T-helper 9 cell (primary cell): ENCODE results near the gene PAK1.

Source experiments
- DNase-seq: peaks from one replicate; pipeline ENCODE4 v3.0.0-alpha.2; 2020

Gene PAK1

DNA sequence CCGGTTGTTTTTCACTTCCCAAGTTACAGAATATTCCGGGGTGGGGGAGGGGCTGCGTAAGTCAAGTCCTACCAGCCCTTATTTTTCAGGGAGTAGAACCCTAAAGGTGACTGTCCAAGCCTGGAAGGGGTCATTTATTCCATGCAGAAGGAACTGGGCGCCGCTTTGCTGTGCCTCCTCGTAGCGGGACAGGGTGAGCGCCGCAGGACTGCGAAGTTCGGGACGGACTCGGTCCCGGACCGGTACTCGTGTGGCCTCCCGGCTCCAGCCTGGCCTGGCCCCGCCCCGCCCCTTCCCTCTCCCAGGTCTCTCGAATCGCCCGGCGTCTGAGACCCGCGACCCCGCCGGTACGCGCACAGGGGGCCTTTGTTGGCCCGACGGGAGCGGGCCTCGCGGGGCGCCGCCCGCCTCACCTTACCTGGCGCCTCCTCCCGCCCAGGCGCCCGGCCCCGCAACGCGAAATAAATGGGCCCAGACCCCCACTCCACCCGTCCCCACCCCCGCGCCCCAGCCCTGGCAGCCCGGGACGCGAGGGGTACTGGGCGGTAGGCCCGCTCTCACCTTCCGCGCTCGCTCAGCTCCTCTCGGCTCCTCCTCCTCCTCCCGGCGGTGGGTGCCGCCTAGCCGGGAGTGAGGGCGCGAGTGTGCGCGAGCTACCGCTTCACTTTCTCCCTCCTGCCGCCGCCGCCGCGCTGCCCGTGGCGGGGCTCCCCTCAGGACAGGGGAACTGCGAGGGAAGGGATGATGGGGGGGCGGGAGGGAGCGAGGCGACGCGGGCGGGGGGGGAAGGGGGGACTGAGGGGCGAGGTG is 698 bp downstream of the PAK1 start:
- peak; percentile 43 for DNase-seq

DNA sequence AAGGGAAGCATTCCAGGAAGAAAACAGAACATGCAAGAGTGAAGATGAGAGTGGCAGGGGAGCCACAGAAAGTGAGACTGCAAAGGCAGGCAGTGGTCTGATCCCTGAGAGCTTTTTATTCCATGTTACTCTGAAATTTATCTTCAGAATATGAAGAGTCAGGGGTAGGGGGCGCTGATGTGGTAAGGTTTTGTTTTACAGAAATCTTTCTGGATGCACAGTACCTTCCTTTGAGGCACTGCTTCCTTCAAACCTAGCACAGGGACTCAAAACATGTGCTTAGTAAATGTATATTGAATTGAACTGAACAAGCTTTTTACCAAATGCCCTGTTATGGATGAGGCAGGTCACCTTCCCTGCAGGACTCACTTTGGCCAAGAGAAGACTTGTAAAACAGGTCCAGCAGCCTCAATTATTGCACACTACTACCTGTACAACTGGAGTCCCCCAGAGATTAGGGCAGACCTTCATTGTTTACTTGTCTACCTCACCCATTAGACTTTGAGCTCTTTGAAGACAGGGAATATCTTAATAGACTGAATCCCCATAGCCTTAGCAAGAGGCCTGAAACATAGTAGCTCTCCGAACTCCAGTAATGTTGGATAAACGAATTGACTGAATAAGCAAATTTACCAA is 2.2 kb downstream of the PAK1 start:
- no peak for DNase-seq

DNA sequence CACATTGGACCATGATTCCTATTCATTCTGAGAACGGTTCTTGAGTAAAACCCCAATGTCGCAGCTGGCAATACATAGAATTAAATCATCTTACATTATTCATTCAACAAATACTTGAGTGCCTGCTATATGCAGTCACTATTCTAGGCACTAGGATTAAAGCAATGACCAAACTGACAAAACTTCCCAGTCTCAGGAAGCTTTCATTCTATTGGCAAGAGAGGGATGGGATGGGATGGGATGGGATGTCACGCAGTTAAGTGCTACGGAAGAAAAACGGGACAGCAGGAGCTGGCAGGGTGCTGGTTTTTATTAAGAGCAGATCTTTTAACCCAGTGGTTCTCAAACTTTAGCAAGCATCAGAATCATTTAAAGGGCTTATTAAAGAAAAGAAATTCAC is 2.9 kb downstream of the PAK1 start:
- DNase-seq, result no peak

DNA sequence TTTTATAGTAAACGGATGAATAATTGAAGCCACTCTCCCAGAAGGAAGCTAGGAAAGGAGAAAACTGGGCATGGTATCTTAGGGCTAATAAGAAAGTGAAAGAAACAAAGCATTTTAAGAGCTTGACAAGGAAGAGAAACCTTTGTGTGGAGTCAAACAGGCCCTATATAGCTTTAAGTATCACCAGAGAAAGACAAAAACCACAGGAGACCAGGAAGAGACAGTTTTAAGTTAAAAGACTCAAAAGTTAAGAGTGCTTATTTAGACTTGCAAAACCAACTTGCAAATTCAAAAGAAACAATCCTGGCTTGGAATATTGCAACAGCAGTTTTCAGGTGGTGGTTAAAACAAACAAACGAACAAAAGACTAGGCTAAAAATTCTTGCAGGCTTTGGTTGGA is 3.4 kb downstream of the PAK1 start:
- no peak for DNase-seq

DNA sequence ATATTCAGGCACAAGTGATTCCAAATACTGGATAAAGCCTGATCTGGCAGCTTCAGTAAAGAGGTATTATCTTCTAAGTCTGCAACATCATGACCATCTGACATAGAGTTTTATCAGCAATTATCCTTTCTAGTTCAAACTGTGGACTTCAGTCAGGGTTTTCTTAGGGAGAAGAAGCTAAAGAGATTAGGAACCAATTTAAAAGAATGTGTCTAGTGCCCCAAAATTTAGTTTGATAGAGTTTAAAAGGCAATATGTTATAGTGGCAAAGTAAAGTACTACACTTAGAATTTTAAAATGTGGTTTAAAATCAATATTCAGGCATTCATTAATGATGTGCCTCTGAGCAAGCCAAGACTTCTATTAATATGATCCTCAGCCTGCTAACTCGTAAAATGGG is 5.4 kb downstream of the PAK1 start:
- no peak for DNase-seq

DNA sequence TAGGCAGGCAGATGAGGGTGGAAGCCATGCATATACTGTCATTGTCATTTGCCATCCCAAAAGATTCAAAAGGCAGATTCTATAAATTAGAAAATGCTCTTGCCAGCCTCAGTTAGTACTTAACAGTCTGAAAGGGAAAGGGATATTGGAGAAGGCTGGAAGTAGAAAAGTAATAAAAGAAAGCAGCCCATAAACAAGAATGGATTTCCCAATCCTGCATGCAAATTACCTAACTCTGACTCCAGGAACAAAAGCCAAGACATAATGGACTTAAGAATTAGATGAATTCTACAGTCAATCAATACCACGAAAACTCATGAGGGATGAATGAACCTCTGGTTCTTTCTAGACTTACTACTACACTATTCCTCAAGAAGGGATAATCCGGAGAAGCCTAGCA is 5.9 kb downstream of the PAK1 start:
- DNase-seq, result no peak

DNA sequence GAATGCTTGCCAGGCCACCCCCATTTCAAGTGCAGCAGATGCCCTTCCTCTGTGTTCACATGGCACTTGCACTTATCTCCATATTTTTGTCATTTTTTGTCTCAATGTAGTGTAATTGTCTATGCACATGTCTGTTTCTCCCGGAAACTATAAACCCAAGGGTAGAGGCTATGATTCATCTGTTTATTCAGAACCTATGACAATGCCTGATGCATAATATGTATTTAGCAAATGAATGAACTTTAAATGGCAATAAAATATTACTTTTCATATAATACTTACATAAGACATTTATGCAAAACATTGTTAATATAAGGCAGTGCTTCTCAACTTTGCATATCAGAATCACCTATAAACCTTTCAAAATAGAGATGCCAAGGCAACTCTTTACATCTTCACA is 6.7 kb downstream of the PAK1 start:
- no peak for DNase-seq

DNA sequence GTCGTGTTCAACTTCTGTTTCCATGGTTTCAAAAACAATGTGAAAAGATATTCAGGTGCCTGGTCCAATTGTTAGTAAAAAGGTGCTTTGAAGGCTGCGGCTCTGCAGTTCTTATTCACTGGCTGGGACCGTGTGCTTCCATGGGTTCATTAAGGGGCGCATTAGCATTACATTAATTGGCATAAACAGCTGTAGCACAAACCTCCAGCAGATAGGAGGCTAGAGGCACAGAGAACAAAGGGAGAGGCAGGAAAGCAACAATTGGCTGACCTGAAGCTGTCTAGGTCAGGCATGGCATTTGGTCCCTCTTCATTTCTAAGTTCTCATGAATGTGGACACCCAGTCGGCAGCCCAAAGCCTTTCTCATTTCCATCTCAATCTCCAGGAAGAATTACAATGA is 16.6 kb downstream of the PAK1 start:
- no peak for DNase-seq

DNA sequence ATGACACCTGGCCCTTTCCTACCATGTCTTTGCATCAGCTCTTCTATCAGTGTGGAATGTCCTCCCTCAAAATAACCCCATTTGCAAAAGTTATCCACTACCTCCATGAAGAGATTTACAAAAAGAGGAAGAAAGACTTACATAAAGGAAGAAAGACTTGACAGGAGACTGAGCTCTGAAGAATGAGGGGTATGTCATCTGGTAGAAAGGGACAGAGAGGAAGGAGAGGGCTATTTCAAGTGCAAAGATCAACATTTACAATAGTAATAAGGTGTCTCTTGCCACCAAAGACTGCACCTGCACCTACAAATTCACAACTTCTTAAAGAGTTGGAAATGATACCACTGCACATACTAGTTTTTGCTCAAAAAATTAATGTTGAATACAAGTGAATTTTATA is 18.2 kb downstream of the PAK1 start:
- DNase-seq, result no peak

DNA sequence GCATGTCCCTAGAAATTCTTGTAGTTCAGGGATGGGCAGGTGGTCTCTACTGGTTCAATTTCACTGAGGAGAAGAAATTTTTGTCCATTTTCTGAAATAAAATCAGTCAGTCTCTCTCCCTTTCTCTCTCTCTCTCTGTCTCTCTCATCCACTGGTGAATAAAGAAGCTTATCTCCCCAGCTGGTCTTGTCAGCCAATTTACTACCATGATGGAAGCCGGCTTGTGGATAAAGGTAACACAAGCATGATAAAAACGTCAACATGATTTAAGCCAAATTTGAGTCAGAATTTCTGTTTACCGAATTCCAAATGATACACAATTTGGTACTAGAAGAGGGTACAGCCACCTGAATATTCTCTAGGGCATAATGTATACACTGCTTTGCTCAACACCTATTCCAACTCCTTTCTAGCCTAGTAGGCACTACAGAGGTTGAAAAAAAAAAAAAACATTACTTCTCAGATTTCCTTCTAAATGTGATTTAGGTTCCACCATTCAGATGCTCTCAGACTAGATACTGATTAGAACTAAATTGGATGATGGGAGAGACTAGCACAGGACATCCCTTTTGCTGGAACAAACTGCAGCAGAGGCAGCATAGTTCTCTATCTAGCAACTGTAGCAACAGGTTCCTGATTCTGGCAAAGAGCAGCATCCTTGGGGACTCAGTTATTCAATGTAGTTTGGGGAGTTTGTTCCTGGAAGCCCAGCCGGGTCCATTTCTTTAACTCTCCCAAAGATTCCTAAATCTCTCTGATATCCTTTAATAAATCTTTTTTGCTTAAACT is 18.8 kb downstream of the PAK1 start:
- no peak for DNase-seq

DNA sequence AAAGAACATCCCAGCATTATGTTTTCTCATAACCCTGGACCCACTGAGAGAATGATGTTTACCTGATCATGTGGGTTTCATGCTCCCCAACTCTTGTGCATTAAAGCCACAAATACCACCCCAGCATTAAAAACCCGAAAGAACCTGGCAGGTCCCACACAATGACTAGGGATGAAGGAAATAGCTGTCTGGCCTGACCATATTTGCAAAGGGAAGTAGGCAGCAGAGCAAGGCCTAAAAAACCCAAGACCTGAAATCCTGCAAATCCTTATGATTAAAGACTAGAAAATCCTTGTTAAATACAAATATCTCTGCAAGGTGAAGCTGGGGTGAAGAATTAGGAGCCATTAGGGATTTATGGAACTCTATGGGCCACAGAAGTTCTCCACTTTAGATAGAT is 23.7 kb downstream of the PAK1 start:
- DNase-seq, result no peak

DNA sequence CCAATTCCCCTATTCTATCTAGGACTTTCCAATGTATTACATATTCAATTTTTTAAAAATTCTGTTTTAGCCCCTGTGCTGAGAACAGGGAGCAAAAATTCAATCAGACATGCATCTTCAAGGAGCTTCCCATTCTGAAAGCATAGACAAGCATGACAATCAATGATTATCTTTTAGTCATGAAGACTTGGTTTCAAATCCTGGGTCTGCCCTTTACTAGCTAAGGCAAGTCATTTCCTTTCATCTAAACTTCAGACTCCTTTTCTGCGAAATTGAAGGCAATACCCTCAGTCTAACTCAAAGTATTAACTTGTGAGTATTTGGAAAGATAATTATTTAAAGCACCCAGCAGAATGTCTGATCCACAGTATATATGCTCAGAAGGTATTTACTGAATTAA is 24.1 kb downstream of the PAK1 start:
- no peak for DNase-seq

DNA sequence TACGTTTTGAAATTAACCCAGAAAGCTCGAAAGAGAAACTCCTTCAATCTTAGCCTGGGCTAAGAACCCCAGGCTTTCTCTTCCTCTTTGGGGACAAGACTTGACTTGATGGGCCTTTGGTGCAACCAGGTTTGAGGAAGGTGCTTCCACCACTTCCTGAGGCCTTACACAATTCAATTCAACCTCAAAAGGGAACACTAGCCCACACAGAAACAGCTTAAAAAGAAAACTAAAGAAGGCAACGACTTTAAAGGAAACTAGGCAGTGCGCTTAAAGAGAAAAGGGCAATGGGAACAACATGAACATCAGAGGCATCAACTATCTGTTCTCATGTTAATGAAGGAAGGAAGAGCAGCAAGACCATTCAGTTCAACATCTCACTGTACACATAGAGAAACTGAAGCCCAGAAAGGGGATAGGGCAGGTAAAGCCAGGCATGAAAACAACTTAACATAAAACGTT is 24.8 kb downstream of the PAK1 start:
- no peak for DNase-seq

DNA sequence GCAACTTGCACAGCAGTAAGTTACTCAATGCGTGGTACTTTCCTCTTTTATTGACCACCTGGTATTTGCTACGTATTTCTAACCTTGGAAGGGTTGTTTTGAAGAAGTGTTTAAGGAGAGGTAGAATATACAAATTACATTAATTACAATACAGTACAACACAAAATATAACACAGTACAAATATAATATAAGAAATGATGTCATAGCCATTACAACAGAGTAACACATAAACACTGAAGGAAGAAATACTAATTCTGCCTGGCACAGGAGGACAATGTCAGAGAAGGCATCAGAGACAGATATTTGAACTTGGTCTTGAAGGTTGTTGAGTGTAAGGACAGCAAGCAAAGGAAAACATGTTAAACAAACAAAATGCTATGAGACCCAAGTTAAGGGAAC is 25.6 kb downstream of the PAK1 start:
- DNase-seq, result no peak

DNA sequence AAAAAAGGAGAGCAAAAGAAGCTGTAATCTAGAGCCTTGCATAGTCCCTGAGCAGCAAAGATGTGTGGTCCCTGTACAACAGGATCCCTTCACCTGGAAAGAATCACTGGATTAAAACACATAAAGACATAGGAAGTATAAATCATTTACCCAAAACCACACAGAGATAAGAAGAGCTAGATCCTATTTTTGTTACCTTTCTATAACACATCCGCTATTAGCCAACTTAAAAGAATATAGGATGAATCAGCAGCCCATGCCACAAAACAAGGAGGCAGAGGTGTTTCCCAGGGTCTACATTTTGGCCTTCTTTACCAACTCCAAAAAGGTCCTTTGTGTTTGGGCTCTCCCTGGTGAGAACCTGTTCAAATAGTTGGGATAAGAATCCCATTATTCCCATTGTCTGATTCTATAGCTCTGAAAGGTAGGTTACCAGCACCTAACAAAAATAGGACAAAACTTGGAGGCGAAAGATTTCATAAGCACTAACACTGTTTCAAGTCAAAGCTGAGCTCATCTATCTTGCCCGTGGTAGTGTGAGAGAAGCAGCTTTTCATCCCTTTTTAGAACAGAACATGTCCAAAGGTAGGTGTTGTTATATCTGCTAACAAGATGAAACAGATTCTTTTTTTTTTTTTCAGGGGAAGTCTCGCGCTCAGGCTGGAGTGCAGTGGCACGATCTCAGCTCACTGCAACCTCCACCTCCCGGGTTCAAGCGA is 26.8 kb downstream of the PAK1 start:
- no peak for DNase-seq

DNA sequence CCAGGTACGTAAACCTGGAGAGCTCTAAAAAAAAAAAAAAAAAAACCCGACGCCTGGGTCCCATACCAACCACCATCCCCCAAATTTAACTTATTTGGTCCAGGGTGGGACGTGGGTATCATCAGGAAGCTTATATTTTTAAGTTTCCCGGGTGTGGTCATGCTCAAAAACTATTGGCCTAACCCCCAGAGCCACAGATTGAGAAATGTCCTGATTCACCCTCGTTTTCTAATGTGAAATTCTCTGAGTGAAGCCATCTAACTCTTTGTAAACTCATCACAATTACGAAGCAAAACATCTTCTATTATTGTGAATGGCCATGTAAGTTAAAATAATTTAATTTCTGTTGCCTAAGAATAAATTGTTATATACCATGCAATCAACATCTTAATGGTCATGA is 29.6 kb downstream of the PAK1 start:
- DNase-seq, result no peak

DNA sequence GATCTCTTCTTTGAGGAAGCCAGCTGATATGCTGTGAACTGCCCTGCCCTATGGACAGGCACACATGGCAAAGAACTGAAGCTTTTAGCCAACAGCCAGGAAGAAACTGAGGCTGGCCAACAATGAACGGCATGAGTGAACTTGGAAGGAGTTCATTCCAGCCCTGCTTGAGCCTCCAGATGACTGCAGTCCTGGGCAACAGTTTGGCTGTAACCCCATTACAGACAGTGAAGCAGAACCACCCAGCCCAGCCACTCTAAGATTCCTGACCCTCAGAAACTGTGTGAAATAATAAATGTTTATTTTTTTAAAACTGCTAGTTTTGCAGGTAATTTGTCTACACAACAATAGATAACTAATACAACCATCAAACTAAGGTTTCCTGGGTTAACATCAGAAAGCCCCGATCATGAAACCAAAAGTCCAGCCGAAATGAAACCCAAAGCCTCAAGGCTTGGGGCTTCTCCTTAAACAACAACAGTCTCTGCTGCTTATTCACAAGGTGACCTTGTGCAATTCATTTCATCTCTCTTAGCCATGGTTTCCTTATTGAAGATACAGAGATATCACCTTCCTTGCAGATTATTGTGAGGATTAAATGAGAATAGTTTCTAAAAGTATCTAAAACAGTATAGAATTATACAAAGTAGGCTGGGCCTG is 31.4 kb downstream of the PAK1 start:
- no peak for DNase-seq

DNA sequence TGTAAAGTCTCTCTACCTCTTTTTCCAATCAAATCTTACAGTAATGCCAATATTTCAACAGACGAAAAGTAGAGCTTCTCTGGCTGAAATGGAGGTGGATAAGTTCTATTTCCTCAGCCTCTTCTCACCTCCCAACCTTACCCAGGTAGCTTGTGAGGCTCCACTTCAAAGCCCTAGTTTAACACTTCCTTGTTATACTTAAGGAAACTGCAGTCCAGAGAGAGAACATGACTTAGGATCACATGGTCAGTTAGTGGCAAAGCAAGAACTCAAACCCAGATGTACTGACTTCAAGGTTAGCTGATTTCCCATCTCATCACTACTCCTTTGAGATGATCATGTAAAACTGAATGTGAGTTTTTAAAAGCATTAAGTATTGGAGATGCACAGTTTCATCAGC is 32.5 kb downstream of the PAK1 start:
- no peak for DNase-seq

DNA sequence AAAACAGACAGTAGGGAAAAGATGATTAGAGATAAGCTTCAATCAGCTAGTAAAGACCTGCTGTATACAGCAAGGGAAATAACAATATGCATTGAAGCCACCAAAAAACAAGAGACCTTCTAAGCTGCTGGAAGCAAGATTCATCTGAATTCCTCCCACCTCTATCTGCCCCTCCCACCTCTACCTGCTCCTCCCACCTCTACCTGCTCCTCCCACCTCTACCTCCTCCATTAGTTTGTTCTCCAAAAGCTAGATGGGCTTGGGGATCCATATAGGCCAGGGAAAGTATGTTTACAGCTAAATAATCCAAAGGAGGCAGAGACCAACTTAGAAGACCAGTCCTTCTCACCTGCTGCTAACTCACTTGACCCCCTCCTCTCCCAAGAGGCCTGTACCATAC is 33.2 kb downstream of the PAK1 start:
- DNase-seq, result no peak

DNA sequence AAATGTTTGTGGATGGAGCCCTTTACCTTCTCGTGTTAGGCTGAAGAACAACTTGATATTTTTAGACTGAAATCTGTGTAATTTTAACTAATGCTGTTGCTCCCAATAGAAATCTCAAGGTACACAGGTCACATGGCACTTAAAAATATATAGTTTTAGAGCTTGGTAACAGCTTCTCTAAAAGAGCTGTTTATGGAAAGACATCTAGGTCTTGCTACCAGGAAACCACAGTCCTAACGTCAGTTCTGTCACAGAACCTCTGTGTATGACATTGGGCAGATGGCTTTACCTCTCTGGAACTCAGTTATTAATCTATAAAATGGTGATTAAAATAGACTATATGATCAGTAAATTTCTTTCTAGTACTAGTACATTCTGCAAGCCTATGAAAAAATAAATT is 35.4 kb downstream of the PAK1 start:
- DNase-seq, result no peak

DNA sequence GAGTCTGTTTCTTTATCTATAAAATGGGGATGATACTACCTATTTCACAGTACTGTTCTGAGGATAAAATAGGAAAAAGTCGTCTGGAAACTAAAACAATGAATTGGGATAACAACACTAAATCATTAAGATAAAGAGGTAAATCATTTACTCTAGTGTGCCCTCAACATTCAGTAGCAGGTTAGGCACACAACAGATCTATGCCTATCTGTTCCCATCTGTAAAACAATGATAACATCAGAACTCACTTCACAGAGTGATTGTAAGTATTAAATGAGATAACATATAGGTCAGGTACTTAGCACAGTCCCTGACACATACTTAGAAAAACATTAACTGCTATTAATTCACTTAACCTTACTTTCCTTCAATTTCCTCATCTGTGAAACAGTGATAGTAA is 36.9 kb downstream of the PAK1 start:
- no peak for DNase-seq

DNA sequence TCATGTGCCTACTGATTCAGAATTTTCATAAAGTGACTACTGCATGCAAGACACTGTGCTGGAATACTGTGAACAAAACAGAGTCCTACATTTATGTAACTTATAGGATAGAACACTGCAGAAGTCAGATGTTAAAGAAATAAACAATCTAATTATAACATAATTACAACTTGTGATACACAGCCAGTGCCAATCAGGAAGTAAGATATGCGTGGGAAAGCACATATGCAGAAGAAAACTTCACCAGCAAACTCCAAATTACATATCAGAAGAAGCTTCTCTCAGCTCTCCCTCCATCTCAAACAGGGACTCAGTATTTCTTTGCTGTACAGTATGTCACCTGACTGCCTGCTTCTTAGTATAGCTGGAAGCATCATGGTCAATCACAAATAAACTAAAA is 37.4 kb downstream of the PAK1 start:
- DNase-seq, result no peak

DNA sequence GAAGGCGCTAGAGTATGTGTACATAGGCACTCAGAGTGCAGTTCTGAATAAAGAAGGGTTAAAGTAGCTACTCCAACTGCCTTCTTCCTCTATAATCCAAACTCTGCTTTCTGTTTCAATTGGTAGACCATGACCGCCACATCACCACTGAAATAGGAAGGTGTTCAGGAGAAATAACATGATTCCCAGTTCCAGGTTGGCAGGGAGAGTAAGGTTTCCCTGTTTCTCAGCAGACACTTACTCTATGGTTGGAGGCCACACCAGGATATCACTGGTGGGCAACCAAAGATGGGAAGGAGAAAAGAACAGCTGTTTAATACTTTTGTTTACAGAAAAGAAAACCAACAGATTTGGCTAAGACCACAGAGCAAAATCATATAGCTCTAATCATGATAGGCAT is 37.9 kb downstream of the PAK1 start:
- DNase-seq, result no peak
